NCI-H2196 treated with DMSO at 0.1 percent for 48 hours (cell line): ENCODE results near the gene FNDC3B.
"Not testable (repeated sequence)": the region's sequence is repeated elsewhere in the genome, so short reads cannot be mapped to it uniquely, and the experiment has no call there.

Experiments
- DNase-seq: peaks from one replicate; lab custom pipeline; 2025; ENCODE audit not compliant: unreplicated experiment; lab: John Stamatoyannopoulos, UW

The FNDC3B gene

DNA sequence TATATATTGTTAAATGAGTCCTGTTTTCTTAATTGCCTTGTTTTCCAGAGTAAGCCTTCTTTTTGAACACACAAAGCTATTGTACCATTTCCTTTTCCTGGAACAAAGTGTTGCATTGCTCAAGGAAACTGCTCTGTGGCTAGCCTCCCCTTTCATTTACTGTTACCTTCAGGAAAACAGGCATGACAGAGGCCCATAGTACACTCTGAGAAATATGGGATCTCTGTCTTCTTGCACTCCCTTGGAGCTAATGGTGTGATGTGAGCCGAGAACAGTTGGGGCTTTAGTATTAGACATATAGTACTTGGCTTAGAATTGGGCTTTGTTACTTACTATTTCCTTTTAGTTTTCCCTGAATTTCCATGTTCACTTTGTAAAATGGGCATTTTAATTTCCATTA lies 215.2 kb downstream of the FNDC3B start:
- DNase-seq = no peak

DNA sequence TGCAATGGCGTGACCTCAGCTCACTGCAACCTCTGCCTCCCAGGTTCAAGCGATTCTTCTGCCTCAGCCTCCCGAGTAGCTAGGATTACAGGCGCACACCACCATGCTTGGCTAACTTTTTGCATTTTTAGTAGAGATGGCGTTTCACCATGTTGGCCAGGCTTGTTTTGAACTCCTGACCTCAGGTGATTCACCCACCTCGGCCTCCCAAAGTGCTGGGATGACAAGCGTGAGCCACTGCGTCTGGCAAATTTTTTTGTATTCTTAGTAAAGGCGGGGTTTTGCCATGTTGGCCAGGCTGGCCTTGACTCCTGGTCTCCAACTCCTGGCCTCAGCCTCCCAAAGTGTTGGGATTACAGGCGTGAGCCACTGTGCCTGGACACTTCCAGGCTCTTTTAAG lies 215.9 kb downstream of the FNDC3B start:
- DNase-seq = not testable (repeated sequence)

DNA sequence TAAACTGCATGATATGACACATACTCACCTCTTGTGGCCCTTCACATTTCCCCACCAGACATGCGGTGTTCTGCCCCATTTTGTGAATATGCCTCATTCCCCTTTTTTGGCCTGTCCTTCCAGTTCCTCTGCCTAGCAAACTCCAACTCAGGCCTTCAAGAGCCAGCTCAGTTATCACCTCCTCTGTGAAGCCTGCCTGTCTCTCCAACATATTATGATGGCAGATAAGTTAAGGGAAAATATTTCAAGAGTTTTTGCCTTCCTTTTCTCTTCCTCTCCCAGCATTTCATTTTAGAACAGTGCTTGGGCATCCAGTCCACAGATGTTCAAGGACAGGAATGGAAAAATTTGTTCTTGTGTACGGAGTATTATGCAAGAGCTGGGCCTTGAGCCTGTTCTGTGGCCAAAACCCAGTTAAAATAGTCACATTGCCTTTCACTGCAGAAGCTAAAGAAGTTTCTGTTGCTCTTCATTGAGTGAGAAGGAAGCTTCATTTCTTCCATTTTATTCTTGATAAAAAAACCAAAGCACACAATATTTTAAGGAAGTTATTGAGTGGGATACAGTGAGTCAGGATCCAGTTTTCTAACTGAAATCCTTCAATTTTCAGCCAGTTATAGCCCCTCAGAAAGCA lies 216.8 kb downstream of the FNDC3B start:
- no peak for DNase-seq

DNA sequence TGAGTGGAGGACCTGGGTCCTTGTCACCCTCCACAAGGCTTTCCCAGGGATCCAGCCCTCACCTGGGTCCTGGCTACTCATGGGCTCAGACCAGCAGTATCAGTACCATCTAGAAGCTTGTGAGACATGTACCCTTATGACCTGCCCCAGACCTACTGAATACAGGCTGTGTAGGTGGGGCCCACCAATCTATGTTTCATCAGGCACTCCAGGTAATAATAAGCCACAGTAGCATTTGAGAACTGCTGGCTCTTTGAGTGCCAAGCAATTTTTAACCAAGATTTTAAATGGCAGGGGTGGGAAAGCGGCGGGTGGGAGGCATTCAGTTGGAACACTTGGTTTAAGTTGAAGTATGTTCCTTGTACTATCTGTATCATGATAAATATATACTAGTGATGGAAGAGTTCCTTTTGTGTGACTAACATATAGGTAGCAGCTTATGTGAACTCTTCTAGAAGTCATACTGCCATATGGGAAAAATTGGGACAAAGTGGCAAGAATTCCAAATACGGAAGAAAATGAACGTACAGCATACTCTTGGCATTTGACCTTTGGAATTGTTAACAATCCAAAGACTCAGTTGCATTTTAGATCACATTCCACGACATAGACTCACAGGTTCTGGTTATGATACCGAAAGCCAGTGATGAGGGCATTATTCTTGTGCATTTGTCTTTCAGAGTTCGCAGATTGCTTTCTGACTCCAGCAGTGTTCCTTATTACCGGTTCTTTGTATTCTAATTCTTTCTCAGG lies 218.4 kb downstream of the FNDC3B start:
- DNase-seq = no peak

DNA sequence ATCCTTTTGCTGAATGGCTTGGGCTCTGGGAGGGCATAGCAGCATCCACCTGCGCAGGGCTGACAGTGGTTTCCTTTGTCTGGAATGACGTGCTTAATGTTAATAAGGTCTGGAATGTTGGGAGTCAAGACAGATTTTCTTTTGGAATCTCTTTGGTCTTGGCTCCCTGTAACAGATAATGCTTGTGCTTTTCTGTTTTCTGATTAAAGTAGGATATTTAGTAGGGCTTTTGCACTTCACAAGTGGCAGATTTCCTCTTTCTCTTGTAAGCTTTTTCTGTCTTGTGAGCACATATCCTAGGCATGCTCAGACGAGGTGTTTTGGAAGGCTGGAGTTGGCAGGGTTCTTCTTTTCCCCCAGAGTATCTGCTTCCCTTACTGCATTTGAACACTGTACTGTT lies 219.2 kb downstream of the FNDC3B start:
- no peak for DNase-seq

DNA sequence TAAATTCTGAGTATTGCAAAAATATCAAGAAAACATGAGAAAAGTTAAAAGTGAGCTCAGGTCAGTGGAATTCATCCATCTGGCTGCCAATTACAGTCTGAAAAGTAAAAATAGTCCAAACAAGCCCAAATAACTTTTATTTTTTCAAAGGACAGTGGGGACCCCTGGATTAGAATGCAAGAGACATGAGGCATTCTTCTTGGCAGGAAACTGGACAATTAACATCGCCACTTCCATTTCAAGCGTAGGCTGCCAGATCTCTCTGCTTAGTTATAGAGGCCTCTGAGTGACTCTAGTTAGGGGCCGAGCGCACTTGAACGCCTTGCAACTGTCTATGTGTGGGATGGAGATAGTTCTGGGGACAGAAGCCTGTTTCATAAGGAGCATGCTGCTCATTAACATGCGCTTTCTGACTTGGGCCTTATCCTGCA lies 219.7 kb downstream of the FNDC3B start:
- DNase-seq = no peak

DNA sequence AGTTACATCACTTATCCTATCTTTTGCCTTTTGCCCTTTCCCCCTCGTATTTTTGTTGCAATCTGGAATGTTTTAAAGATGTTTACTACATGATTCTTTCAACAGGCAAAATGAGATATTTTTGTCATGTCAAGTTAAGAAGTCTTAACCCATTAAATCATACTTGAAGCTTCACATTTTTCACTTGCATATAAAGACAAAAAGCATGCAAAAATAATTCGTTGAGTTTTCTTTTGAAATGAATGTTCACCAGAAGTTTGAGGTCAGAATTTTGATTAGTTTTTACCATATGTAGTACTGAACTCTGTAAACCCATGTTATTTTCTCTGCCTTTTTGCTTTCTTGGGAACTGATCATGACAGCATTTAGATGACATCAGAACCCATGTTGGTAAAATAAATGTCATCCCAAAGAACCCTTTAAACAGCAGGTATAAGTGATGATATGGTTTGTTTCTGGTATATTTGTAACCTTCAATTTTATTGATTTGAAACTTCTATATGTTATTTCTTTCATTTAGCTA lies 220.4 kb downstream of the FNDC3B start:
- DNase-seq = no peak

DNA sequence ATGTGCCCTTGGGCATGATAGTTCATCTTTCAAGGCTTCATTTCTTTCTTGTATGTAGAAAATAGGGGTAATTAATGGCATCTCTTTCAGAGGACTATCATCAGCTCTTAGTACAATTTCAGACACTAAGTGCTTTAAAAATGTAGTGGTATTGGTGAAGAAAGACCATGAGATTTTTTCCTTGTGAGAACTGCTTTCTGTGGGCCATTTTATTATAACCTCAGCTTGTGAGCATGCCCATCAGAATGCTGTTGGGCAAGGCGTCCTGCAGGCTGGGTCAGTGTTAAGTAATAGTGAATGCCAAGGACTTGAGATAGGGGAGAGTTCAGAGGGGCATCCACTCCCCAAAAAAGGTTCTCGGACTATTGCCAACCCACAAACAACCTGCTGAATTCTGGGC lies 221.0 kb downstream of the FNDC3B start:
- DNase-seq = no peak

DNA sequence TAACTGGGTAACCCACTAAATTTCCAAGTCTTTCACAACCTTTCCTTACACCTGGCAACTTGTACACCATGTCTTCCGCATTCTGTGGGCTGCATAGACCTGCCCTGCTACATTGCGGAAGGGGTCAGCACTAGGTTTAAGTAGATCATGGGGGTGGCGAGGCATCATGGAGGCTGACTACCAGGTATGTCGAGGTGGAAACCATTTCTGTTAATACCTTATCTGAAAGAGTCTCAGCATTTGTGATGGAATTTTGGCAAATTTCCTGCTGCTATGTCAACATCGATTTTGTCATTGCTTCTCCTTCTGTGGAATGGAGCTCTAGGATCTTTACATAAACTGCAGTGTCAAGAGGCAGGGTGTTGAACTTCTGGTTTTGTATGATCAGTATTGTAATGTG lies 221.7 kb downstream of the FNDC3B start:
- no peak for DNase-seq

DNA sequence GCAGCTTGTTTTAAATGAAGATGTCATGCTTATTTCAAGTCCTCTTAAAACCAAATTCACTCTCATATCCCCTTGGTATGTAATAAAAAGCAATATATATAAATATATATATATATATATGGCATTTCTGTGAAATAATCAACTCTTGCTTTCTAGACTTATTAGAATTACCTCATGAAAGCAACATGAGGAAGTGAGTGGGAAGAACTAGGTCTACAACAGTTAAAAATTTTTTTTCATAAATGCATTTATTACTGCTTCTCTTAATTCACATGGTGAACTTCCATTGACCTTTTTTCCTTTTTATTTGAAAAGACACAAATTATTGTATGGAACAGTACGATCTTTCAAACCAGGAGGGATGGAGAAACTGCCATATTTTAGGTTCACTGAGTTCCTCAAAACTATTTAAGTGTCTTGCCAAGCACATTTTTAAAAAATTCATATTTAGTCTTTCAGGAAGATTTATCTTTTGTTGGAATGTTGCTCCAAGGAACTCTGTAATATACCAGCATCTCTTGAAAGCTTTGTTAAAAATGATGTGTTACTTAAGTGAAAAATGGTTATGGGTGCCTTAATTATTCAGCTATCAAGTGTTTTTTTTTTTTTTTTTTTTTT lies 223.7 kb downstream of the FNDC3B start:
- no peak for DNase-seq

DNA sequence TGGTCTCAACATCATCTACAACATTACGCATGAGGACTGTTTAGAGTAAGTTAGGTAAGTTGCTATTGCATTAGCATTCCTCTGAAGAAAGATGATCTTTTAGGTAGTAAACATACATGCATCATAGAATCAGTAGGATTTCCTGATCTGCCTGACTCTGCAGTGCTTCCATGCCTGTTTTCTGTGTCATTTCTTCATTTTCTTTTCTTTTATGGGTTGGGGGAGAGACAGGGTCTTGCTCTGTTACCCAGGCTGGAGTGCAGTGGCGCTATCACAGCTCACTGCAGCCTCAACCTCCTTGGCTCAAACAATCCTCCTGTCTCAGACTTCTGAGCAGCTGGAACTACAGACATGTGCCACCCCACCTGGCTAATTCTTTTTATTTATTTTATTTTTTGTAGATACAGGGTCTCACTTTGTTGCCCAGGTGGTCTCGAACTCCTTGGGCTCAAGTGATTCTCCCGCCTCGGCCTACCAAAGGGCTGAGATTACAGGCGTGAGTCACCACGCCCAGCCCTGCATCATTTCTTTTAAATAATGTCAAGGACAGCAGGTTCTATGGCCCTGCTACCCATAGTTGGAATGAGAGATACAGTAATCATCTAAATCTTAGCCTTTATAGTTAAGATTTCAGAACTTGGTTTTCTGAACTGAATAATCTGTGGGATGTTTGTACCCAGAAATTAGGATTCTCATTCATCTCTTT lies 224.6 kb downstream of the FNDC3B start:
- no peak for DNase-seq

DNA sequence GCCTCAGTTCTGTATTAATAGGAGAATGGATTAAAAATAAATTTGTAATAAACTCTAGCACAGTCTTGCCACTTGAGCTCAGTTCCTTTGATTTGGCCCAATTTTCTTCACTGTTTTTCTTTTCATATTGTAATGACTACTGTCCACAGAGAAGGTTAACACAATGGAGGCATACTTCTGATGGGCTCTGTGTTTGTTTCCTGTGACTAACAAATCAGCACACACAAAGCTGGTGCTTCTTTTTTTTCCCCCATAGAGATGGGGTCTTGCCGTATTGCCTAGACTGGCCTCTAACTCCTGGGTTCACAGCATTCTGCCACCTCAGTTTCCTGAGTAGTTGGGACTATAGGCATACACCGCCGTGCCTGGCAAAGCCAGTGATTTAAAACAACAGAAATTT lies 226.7 kb downstream of the FNDC3B start:
- no peak for DNase-seq

DNA sequence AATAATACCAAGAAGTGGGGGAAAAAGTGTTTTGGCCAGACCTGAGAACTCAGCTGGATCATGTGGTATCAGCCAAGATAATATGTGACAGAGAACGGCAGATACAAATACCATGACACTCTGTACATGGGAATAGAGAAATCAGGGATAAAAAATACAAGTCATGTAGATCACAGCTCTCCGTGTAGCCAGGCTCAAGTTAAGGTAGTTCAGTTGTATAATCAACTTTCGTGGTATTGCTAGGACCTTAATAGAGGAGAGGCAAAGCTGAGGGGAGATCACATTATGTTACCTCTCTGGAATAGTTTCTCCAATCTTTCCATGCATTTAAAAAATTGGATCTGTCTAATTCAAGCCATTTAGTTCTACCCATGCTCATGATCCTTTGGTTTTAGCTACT lies 229.0 kb downstream of the FNDC3B start:
- DNase-seq = no peak

DNA sequence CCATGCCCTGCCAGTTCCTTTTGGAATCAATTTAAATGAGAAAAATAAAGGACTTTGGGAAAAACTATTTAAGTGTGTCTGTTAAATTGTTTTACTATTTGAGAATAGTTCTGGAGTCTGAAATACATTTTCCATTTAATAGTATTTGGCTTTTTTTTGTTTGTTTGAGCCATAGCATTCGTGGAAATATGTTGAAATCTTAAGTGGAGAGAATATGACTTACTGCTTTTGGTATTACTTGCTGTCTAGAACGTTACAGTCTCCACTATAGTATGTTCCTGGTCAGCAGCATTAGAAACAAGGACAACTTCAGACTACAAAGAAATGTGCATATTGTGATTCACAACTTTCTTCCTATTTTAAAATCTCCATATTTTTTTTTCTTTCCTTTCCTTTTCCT lies 229.5 kb downstream of the FNDC3B start:
- DNase-seq = no peak

DNA sequence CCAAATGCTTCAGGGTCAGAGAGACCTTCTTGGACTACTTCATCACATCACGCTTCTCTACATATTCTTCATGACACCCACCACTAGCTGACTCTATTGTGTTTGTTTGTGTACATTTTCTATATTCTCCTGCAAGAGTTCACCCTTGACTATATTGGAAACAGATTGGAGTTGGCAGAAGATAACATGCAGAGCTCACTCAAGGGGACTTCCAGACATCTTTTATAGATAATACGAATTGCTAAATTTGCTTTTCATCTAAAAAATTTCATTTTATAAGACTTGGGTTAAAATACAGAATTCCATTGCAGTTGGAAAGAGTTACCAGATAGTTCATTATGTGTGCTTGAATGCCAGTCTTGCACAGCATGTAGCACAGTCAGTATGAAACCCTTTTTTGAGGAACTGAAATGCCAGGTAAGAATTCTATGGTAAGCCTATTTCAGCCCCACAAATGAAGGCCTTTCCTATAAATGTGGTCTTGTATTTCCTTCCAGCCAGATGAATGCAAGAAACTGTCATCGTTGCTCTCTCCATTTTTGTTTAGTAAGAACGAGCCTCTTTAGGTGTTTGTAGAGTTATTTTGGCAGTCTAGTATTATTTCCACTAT lies 231.3 kb downstream of the FNDC3B start:
- DNase-seq = no peak

DNA sequence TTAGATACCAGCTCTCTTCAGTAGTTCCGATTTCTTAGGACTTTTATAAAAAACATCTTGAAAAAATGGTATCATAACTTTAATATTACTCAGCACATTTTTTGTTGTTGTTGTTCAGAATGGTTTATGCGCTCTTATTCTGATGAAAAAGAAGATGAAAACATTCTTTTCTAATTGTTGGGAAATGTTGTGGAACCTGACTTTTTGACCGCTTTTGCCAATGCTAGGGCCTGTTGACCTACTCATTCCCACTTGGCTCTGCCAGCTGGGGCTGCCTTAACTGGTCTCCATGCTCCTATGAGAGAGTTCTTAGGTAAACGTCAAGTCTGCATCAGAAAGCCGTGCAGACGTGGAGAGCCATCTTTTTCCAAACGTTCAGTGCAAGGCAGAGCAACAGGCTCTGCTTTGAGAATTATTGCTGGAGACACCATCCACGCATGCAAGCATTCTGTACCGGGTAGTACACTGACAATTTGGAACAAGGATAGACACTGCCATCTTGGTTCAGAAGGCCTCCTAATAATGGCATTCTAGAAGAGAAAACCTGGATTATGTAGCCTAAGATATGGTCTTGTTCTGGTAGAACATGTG lies 232.1 kb downstream of the FNDC3B start:
- DNase-seq = no peak

DNA sequence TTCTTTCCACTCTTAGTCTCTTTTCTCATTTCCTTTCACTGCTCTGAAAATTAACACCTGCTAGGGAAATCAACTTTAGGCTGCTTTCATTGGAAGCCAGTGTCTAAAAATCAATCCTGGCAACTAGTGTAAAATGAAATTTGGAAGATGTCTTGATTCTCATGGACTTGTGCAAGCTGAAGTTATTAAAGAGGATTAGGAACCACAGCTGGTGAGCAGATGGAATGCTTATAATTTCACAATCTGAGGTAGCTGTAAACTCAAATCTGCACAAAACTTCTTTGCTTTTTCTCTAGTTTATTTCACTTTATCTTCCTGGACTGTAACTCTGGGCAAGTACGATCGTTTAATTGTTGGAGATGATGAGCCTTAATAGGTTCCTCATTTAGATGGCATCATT lies 233.3 kb downstream of the FNDC3B start:
- DNase-seq = no peak

DNA sequence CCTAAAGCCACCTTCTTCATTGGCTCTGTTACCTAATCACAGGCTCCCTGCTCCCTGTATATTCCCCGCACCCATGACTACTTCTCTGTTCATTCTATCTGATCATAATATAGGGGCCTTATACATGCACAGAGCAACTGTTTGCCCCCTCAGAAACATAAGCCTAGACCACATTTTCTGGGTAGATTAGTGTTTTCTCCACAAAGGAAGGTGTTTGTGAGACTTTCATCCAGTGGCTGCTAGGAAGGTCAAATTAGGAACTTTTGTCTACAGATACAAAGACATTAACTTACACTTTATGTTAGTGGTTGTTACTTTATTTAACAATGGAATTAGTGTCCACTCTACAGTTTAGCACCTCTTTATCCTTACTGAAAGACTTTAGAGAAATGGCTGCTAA lies 234.0 kb downstream of the FNDC3B start:
- DNase-seq = no peak

DNA sequence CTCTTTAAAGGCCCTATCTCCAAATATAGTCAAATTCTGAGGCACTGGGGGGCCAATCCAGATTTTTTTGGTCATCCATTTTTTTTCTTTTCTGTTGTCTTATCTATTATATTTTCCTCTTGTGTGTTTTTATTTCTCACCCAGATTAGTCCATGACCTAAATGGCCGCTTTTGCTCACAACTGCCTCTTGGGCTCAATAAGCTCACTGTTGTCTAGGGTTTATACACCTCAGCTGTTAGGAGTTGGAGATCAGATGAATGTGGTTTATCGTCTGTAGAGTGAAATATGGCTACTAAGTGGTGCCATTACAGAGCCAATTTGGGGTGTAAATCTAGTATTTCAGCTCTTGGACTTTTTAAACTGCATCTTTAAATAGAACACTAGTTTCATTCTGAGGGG lies 235.5 kb downstream of the FNDC3B start:
- no peak for DNase-seq

DNA sequence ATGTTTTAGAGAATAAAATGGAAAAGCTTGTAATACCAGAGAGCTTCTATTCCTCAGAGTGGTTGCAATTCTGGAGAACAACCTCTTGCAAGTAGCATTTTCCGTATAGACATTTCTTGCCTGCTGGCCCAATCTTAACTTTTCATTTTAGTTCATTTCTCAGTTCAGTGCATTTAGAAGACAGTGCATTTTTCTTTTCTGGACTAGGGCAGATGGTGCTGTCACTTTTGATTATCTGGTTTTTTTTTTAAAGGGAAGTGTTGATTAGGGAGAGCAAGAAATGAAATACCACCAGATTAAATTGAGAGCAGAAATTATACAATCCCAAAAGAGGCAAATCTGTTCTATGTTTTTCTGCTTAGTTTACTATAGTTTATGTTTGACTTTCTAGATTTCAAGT lies 236.2 kb downstream of the FNDC3B start:
- DNase-seq = no peak

DNA sequence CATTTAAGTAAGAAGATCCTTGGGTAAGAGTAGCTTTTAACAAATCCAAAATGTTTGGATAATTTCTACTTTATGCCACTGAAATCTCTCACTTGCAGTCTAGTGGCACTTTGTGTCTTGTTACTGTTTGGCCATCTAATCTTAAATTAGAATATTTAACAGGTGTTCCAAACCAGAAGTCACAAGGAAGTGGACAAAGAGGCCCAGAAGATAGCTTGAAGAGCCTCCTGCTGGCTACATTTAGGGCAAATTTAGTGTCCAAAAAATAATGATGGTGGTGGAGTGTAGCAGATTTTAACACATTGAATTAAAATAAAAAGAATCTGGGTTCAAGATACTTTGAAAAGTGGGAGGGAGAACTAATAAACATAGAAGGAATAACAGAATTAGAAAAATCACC lies 236.7 kb downstream of the FNDC3B start:
- DNase-seq = no peak
